HS-5 (cell line): ENCODE measurements around the gene CCDC77.

ENCODE experiments used
- DNase-seq: peaks from one replicate; pipeline ENCODE4 v3.0.0-alpha.2; 2012; ENCODE audit warnings: low read depth

Gene CCDC77

DNA sequence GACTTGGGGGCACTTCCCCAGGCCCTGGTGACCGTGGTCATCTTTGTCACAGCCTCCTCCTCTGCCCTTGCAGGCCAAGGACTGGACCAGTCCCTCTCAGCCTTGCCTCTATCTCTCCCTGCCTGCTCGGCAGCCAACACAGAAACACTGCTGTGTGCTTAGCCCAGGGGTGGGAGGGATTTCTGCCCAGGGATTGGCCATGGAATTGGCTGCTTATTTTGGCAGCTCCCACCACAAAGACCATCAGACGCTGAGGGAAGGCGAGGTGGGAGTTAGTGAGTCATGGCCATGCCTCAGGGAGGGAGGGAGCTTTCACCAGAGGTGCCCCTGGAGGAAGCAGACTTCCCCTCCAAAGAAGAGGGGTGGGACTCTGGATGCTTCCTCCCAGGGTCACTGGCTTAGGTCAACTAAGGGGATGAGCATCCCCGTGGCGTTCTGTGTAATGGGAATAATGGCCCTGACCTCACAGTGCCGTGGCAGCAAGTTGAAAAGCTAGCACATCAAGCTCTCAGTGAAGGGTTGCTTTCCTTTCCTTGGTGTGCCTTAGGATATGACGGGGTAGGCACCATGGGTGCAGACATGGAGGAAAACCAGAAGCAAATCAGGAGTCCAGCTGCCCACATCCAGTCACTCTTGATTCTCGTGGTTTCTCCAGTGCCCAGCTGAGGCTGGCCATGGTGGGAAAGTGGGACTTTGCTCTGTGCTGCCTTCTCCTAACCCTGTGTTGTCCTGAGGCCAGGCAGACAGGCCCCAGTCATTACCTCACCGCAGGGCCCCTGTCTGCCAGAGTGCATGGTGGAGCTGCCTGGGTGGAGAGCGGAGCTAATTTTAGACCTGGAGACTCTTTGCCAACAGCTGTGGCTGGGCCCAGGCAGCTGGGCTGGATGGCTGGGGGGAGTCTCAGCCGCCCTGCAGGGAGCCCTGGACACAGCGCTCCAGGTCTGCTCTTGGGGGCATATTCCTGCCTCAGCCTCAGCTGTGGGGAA is 79.7 kb downstream of the CCDC77 start:
- no peak for DNase-seq

DNA sequence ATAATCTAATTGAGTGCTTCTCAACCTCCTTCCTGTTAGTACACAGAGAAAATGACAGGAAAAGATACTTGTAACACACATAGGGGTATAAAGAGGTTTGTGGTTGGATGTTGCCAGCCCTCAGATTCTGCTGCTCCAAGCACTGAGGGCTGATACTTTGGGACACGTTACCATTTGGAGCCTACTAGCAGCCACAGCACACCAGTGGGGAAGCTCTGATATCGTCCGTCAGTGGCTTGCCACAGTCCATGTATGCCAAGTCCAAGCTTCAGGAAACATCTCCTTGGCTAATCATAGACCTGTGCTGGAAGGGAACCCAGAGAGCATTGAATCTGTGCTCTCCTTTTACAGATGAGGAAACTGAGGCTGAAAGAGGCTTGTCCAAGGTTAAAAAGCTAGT is 80.6 kb downstream of the CCDC77 start:
- no peak for DNase-seq

DNA sequence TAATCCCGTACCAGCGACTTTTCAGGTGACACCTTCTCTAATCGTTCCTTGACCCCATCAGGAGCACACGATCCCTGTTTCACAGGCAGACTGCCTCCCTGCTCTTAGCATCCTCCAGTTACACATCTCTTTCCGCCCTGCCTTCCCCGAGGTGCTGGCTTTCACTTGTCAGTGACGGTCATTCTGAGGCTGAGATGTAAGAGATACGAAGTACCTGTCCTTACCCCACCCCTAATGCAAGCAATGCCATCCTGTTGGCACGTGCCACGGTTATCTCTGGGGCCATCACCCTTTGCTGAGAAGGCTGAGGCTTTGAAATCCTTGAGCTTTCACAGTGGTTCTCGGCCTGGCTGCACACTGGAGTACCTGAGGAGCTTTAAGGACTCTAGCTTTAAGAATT is 82.7 kb downstream of the CCDC77 start:
- DNase-seq: no peak

DNA sequence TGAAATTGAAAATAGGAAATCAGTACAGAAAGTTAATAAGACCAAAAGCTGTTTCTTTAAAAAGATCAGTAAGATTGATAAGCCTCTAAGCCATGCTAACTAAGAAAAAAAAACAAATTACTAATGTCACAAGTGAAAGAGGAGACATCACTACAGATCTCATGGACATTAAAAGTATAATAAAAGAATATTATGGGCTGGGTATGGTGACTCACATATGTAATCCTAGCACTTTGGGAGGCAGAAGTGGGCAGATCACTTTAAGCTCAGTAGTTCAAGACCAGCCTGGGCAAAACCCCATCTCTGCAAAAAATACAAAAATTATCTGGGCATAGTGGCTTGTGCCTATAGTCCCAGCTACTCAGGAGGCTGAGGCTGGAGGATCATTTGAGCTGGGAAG is 88.8 kb downstream of the CCDC77 start:
- DNase-seq: no peak
